Glomerular visceral epithelial cell (primary cell): ENCODE results near the gene WRAP53.
A peak's percentile ranks its signal among the peaks of the same experiment; 100 is the strongest.

Experiments used
- DNase-seq: peaks from one replicate; pipeline ENCODE4 v3.0.0-alpha.2; 2016; ENCODE audit errors: extremely low spot score

WRAP53 gene

DNA sequence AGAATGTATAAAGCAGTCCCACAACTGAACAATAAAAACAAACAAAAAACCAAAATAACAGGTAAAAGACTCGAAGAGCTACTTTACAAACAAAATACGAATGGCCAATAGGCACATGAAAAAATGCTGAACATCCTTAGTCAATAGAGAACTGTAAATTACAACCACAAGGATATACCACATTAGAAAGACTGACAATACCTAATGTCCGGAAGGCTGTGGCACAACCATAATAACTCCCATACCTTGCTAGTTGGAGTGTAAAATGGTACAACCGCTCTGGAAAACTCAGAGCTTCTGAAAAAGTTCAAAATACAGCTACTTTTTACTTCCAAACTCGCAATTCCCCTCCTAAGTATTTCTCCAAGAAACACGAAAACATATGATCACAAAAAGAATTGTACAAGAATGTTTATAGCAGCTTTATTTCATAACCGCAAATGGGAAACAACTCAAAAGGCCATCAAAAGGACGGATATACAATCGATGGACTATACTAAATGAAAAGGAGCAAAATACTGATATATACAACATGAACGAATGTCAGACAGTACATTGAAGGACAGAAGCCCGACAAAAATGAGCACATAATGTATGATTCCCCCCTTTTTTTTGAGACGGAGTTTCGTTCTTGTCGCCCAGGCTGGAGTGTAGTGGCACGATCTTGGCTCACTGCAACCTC lies 3.3 kb upstream of the WRAP53 start:
- DNase-seq = no peak

DNA sequence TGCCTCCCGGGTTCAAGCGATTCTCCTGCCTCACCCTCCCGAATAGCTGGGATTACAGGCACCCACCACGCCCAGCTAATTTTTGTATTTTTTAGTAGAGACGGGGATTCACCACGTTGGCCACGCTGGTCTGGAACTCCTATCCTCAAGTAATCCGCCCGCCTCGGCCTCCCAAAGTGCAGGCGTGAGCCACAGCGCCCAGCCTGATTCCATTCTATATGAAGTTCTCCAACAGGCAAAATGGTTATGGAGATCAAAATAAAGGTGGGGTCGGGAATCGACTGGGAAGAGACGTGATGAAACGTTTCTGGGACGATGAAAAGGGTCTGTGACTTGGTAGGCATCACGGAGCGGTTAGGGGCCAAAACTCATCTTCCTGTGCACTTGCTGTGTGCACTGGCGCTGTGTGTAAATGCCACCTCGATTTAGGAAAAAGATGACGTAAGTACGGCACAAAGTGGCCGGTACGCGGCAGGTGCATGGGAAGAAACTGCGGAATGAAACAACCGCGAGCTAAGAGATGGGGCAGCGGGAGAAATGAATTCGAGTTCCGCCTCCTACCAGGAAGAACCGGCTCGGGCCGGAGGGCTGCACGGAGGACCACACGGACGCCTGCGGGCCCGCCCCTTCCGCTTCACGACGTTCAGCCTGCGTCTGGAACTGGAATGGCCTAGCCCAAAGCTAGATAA lies 2.6 kb upstream of the WRAP53 start:
- peak; percentile 91 for DNase-seq

DNA sequence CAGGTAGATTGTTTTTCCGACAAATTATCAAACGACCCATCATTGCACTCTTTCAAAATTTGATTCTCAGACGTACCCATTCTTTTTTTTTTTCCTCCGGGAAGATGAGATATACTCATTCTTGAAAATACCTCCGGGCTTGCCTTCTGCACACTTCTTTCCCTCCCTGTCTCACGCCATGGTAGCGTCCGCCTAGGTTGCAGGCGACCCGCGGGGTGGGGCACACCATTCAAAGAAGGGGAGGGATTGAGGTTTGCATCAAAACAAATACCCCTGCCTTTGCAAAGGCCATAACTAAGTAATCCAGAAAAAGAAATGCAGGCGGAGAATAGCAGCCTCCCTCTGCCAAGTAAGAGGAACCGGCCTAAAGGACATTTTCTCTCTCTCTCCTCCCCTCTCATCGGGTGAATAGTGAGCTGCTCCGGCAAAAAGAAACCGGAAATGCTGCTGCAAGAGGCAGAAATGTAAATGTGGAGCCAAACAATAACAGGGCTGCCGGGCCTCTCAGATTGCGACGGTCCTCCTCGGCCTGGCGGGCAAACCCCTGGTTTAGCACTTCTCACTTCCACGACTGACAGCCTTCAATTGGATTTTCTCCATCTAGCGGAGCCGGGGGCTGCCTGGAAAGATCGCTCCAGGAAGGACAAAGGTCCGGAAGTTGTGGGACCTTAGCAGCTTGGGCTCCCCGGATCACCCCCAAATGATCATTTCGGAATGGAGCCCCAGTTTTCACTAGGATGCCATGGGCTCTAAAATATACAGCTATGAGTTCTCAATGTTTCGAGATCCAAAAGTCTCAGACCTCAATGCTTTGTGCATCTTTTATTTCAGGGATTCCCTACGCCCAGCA lies 1.8 kb upstream of the WRAP53 start:
- DNase-seq = peak; percentile 80

DNA sequence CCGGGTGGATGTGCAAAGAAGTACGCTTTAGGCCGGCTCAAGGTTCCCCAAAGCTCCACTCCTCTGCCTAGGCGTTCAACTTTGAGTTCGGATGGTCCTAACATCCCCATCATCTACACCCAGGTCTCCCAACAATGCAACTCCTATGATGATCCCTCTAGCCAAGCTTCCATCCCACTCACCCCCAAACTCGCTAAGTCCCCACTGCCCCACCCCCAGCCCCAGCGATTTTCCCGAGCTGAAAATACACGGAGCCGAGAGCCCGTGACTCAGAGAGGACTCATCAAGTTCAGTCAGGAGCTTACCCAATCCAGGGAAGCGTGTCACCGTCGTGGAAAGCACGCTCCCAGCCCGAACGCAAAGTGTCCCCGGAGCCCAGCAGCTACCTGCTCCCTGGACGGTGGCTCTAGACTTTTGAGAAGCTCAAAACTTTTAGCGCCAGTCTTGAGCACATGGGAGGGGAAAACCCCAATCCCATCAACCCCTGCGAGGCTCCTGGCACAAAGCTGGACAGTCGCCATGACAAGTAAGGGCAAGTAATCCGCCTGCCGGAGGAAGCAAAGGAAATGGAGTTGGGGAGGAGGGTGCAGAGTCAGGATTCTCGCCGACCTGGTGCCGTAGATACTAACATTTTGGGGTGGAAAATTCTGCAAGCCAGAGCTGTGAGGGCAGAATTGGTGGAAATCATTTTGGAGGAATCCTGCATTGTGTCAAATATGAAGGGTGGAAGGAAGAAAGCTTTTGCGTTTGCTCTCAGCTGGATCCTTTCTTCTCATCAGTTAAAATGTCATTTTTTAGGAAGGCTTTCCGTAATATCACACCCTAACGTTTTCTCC lies 987 bp upstream of the WRAP53 start, which contains the start of gene TP53:
Gene TP53 (minus strand): TSS at position 419 of the 836 bp plus-strand sequence. CDS start 10,896 bp downstream, outside the sequence.
- DNase-seq = peak; percentile 95

DNA sequence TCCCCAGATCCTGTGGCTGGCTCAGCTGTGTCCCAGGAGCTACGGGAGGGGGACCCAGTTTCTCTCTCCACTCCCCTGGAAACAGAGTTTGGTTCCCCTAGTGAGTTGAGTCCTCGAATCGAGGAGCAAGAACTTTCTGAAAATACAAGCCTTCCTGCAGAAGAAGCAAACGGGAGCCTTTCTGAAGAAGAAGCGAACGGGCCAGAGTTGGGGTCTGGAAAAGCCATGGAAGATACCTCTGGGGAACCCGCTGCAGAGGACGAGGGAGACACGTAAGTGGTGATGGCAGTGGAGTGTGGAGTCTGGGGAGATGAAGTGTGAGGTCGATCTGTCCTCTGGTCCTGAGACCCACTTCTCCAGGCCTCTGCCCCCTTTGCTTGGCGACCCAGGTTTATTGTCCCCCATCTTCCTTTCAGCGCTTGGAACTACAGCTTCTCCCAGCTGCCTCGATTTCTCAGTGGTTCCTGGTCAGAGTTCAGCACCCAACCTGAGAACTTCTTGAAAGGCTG lies 585 bp downstream of the WRAP53 start:
- DNase-seq = no peak

DNA sequence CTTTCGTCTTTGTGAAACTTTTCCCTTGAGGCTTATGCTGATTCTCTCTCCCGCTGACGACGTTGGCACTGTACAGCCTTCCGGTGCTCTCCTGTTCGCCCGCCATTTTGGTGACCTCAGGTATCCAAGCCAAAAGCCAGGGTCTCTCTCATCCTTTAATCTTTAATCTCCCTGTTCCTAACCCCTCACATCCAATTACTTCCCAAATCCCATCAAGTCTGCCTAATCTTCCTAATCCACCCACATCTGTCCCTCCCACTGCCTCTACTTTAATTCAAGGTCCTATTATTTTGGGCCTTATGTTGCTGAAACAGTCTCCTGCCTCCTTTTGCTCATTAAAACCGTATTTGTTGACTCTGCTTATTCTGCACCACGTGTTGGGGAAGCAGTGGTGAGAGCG lies 7.3 kb downstream of the WRAP53 start:
- no peak for DNase-seq

DNA sequence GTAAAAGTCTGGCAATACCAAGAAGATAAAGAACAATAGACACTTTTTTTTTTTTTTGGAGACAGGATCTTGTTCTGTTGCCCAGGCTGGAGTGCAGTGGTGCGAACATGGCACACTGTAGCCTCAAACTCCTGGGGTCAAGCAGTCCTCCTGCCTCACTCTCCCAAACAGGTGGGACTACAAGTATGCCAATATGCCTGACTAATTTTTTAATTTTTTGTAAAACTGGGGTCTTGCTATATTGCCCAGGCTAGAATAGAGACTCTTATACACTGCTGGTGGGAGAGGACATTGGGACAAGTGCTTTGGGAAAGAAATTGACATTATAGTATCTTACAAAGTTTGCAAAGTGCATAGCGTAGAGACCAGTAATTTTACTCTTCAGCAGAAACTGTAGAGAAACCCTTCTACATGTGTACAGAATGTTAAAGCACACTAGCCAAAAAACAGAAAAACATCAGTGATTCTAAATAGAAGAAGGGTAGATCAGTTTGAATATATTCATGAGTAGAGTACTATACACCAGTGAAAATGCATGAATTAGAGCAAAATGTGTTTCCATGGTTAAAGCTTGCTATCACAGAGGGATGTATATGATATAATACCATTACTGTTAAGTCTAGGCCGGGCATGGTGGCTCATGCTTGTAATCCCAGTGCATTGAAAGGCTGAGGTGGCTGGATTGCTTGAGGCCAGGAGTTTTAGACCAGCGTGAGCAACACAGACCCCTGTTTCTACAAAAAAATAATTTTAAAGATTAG lies 9.7 kb downstream of the WRAP53 start:
- no peak for DNase-seq

DNA sequence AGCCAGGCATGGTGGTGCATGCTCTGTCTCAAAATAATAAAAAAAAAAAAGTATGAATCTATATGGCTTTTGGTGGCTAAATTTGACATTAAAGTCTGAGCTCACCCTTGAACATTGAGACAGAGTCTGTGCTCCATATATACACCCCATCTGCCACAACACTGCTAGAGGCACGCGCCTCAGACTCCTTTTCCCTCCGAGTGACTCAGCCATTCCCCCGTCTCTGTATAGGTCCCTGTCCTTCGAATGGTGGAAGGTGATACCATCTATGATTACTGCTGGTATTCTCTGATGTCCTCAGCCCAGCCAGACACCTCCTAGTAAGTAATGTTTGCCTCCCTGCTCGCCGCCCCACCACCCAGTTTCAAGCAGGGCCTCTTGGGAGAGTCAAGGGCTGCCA lies 12.2 kb downstream of the WRAP53 start:
- DNase-seq = no peak

DNA sequence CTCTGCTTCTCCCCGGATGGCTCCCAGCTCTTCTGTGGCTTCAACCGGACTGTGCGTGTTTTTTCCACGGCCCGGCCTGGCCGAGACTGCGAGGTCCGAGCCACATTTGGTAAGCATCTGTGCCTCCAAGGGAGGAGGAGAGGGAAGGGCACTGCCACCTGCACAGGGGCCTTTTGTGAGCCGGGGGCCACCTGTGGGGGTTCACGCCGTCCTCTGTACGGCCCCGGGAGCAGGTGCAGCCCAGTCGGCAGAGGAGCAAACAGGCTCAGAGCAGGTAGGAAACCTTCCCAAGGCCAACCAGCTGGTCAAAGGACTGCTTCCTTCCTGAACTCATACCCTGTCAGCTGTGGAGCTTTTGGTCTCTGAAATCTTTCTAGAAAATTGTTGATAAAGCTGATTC lies 13.4 kb downstream of the WRAP53 start:
- DNase-seq = no peak

DNA sequence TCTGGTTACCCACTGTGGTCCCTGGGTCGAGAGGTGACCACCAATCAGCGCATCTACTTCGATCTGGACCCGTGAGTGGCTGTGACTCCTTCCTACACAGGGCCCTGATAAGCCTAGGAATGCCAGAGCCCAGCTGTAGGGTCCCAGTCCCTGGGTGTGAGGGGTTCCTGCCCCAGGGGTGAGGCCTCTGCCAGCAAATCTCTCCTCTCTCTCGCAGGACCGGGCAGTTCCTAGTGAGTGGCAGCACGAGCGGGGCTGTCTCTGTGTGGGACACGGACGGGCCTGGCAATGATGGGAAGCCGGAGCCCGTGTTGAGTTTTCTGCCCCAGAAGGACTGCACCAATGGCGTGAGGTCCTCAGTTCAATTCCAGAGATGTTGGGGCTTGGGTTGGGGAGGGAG lies 14.5 kb downstream of the WRAP53 start:
- DNase-seq = no peak

DNA sequence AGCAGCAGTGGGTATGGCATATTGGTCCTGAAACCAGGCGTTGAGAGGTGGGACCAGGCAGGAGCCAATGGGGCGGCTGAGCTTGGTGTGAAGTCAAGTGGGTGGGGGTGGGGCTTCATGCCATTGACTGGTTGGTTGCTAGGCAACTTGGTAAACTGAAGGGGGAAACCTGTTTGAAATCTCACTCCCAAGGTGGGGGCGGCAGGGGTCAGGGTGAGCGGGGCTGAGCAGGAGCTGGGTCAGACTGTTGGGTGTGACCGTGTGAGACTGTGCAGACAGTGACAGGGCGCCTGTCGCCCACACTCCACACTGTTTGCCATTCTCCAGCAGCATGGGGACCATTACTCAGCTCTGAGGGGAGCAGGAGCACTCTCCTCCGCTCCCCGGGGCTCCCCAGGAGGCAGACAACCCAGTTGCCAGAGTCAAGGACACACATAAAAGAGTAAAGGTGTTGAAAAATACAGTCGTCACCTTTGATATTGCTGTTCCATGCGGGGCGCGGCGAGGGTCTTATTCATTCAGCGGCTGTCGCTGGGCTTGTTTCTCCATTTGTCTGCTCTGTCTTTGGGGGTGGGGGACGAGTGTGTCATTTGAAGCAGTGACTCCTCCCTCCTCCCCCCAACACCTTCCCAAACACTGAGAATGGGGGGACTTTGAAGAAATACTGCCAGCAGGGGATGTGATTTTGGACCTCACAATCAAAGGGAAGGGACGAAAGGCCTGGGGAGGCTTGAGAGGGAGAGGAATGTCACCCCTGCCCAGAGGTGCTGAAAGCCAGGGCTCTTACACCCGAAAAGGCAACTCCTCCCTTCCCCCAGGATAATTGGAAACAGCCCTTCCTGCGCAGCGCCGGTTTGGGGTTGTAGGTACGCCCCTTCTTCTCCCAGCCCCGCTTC lies 15.6 kb downstream of the WRAP53 start:
- peak; percentile 42 for DNase-seq

DNA sequence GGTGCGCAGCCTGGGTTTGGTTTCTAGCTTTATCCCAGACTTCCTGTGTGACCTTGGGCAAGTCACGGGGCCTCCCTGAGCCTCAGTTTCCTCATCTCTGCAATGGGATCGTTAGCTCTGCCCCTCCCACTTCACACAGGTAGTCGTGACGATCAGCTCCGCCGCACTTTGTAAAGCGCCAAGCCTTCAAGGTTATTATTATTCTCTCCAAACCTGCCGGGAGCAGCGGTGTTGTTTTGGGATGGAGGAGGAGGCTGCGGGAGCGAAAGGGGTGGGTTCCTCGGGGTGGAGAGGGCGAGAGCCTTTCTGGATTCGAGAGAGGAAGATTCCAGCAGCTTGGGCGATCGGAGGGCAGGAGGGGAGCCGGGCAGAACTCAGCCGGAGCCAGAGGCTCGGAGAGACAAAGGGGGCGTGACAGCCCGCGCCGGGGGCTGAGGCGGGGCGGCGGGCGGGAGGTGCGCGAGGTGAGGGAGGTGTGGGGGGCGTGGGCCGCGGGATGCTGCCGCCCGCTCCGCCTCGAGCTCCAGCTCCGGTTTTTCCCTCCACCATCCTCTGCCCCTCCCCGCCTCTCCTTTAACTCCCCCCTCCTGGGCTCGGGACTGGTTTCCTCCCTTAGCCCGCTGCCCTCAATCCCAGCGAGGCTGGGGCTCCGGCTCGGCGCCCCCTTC lies 16.5 kb downstream of the WRAP53 start, which contains the start of gene EFNB3:
Gene EFNB3 (plus strand): TSS at position 602 of the 668 bp plus-strand sequence. CDS start 397 bp downstream, outside the sequence.
- DNase-seq = peak; percentile 75

DNA sequence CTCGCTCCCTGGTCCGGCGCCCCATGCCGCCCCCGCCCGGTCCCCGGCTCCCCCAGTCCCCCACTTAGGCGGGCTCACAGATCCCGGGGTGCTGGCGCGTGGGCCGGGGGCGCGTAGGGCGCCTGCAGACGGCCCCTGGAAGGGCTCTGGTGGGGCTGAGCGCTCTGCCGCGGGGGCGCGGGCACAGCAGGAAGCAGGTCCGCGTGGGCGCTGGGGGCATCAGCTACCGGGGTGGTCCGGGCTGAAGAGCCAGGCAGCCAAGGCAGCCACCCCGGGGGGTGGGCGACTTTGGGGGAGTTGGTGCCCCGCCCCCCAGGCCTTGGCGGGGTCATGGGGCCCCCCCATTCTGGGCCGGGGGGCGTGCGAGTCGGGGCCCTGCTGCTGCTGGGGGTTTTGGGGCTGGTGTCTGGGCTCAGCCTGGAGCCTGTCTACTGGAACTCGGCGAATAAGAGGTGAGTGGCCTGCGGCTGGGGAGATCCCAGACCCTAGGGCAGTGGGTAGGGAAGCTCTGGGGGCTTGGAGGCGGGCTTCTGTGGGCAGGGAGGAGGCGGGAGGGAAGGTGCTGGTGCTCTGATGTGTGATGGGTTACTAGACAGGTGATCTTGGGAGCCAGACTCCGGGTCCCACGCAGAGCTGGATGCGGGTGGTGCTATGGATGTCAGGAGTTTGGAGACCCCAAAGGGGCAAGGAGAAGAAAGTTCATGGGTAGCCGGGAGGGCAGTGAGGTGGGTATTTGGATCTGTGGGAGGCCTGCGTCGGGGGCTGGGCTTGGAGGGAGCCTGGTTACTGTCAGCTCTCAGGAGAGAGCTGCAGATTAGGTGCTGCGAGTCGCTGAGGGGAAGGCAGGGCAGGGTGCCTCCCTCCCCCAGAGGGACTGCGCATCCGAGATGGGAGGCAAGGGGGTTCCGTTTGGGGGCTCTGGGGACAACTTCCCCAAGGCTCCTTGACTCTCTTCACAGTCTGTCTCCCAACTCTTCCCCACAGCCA lies 17.3 kb downstream of the WRAP53 start:
- DNase-seq = no peak

DNA sequence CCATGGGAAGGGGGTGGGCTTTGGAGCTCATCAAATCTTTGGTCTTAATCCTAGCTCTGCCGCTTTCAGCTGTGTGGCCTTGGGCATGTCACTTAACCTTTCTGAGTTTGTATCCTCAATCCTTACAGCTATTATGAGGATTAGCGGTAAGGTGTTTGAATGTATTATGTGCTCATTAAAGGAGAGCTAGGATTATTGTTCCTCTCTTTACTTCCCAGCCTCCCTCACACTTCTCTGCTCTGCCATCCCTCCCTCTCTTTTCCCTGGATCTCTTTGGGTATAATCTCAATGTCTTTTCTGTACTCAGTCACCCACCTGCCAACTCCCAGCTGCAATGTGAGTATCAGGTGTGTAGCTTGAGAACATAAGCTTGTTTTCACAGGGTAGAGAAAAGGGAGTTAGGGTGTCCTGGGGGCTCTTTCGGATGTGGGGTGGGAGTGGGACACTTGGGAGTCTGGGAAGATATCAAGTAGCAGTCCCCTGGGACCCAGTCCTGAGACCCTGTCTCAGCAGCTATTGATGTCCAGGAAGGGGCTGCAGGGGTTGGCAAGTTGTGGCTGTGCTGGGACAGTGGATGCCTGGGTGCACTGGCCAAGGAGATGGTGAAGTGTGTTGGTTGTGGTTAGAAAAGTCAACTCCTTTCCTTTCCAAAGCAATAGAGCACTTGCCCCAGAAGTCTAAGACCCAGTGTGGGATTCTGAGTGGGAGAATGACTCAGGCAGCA lies 18.5 kb downstream of the WRAP53 start:
- DNase-seq = no peak

DNA sequence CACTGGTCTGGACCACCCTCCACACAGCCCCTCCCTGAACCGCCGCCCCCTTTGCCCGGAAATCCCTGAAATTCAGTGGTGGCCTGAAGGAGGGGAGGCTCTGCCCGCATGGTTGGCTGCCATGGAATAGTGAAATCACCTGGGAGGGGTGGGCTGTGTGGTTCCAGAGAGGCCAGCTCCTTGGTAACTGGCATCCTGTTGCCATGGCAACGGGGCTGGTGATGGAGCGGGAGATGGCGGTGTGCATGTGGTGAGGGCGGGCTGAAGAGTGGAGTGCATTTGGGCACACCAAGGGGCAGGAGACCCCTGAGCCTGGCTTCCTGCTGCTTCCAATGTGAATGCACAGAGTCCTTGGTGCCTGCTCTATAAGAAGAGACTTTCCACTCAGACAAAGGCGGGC lies 19.2 kb downstream of the WRAP53 start:
- DNase-seq = no peak

DNA sequence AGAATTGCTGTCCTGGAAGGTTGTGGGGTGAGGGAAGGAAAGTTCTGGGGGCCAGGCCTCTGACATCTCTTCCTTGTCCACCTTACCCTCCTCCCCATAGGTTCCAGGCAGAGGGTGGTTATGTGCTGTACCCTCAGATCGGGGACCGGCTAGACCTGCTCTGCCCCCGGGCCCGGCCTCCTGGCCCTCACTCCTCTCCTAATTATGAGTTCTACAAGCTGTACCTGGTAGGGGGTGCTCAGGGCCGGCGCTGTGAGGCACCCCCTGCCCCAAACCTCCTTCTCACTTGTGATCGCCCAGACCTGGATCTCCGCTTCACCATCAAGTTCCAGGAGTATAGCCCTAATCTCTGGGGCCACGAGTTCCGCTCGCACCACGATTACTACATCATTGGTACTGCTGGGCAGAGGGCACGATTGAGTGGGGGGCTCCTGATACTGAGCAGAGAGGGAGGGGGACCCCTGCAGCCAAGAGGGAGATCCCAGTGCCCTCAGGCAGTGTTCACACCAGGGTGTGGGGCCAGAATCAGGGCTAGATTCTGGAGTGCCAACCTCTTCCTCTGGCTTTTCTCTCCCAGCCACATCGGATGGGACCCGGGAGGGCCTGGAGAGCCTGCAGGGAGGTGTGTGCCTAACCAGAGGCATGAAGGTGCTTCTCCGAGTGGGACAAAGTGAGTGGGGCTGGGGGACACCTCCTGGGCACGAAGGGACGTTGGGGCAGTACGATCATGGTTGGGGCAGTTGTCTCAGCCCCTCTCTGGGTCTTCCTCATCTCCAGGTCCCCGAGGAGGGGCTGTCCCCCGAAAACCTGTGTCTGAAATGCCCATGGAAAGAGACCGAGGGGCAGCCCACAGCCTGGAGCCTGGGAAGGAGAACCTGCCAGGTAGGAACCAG lies 19.8 kb downstream of the WRAP53 start:
- no peak for DNase-seq
